HCT116 (cell line): ENCODE measurements around the gene RGCC.

Source experiments
- CEBPB ChIP-seq: IDR thresholded peaks from 2 replicates; pipeline ENCODE4 v1.6.1; 2012; ENCODE audit warnings: low read depth
- EZH2 ChIP-seq: fragments of 200-600 bp; sonication (generic); IDR thresholded peaks from 2 replicates; pipeline ENCODE4 v1.6.1; 2017; ENCODE audit warnings: antibody characterized with exemption, mixed run types
- POLR2A ChIP-seq: IDR thresholded peaks from 2 replicates; pipeline ENCODE4 v1.7.0; 2011; ENCODE audit warnings: borderline replicate concordance; ENCODE audit not compliant: insufficient read depth, insufficient read length; ENCODE audit errors: extremely low read depth
- POLR2AphosphoS5 ChIP-seq: IDR thresholded peaks from 2 replicates; pipeline ENCODE4 v1.6.1; 2011; ENCODE audit warnings: mild to moderate bottlenecking, low read depth, low read length, moderate library complexity
- RAD21 ChIP-seq: IDR thresholded peaks from 2 replicates; pipeline ENCODE4 v1.6.1; 2012; ENCODE audit warnings: low read depth, mild to moderate bottlenecking
- TCF7L2 ChIP-seq: IDR thresholded peaks from 2 replicates; pipeline ENCODE4 v1.7.0; 2011; ENCODE audit warnings: borderline replicate concordance, inconsistent platforms; ENCODE audit not compliant: insufficient read depth, insufficient read length; ENCODE audit errors: extremely low read depth
- ZFX ChIP-seq: fragments of 450-650 bp; IDR thresholded peaks from 2 replicates; pipeline ENCODE4 v1.6.1; 2017
- TF ChIP-seq, protein P1 (sequence below), 3 experiments: fragments of 200-600 bp in 1 of 3; sonication (generic) in 1 of 3; IDR thresholded peaks in 2 of 3; conservative IDR thresholded peaks in 1 of 3; 2 replicates each; pipeline ENCODE4 v1.5.1; 2012 to 2017; ENCODE audit warnings: low read depth in 2 of 3, low read length in 2 of 3, antibody characterized with exemption in 1 of 3, borderline replicate concordance in 1 of 3, control low read depth in 1 of 3, mild to moderate bottlenecking in 1 of 3, mixed read lengths in 1 of 3, mixed run types in 1 of 3, moderate library complexity in 1 of 3; ENCODE audit not compliant: insufficient read depth in 1 of 3
- TF ChIP-seq, protein P2 (sequence below): IDR thresholded peaks from 2 replicates; pipeline ENCODE4 v1.6.1; 2012; ENCODE audit warnings: low read depth

DNA sequence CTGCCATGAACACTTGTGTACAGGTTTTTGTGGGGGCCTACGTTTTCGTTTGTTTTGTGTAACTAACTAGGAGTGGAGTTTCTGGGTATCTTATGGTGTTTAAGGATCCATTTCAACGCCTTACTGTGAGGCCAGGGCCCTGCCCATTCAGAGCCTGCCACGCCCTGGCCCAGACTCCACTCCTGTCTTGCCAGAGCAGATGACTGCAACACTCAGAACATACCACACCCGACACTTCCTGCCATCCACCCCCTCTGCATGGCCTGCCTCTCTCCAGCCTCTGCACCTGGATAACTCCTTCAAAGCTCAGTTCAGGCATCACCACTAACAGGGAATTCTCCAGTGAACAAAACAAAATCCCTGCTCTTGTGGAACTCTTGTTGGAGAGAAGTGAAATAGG, 43.2 kb downstream of the RGCC start:
- TF ChIP-seq CEBPB: no peak
- TF ChIP-seq, protein P1, sequence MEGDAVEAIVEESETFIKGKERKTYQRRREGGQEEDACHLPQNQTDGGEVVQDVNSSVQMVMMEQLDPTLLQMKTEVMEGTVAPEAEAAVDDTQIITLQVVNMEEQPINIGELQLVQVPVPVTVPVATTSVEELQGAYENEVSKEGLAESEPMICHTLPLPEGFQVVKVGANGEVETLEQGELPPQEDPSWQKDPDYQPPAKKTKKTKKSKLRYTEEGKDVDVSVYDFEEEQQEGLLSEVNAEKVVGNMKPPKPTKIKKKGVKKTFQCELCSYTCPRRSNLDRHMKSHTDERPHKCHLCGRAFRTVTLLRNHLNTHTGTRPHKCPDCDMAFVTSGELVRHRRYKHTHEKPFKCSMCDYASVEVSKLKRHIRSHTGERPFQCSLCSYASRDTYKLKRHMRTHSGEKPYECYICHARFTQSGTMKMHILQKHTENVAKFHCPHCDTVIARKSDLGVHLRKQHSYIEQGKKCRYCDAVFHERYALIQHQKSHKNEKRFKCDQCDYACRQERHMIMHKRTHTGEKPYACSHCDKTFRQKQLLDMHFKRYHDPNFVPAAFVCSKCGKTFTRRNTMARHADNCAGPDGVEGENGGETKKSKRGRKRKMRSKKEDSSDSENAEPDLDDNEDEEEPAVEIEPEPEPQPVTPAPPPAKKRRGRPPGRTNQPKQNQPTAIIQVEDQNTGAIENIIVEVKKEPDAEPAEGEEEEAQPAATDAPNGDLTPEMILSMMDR (IDR thresholded peaks at IDR 0.05 in 2 of 3, conservative IDR thresholded peaks at IDR 0.05 in 1 of 3; ENCODE audit: borderline replicate concordance in 1 of 3, insufficient read depth in 1 of 3, low read depth in 2 of 3, low read length in 2 of 3): no peak
- no peak for TF ChIP-seq POLR2A
- TF ChIP-seq RAD21: no peak
- TF ChIP-seq, protein P2, sequence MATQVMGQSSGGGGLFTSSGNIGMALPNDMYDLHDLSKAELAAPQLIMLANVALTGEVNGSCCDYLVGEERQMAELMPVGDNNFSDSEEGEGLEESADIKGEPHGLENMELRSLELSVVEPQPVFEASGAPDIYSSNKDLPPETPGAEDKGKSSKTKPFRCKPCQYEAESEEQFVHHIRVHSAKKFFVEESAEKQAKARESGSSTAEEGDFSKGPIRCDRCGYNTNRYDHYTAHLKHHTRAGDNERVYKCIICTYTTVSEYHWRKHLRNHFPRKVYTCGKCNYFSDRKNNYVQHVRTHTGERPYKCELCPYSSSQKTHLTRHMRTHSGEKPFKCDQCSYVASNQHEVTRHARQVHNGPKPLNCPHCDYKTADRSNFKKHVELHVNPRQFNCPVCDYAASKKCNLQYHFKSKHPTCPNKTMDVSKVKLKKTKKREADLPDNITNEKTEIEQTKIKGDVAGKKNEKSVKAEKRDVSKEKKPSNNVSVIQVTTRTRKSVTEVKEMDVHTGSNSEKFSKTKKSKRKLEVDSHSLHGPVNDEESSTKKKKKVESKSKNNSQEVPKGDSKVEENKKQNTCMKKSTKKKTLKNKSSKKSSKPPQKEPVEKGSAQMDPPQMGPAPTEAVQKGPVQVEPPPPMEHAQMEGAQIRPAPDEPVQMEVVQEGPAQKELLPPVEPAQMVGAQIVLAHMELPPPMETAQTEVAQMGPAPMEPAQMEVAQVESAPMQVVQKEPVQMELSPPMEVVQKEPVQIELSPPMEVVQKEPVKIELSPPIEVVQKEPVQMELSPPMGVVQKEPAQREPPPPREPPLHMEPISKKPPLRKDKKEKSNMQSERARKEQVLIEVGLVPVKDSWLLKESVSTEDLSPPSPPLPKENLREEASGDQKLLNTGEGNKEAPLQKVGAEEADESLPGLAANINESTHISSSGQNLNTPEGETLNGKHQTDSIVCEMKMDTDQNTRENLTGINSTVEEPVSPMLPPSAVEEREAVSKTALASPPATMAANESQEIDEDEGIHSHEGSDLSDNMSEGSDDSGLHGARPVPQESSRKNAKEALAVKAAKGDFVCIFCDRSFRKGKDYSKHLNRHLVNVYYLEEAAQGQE: no peak
- no peak for TF ChIP-seq POLR2AphosphoS5
- TF ChIP-seq ZFX: no peak
- TF ChIP-seq TCF7L2: no peak
- TF ChIP-seq EZH2: no peak
